ENCODE results near the gene TBC1D10B.
A peak's percentile ranks its signal among the peaks of the same experiment; 100 is the strongest.

GRCh38 chr16:30357085-30357714, 13.1 kb downstream of the TBC1D10B start:
- TF ChIP-seq CTCF (tag by site-specific recombination; IDR thresholded peaks at IDR 0.05) (peak; percentile 51; the same call in 1 of the 2 replicates), ZNF24 (tag by site-specific recombination; IDR thresholded peaks at IDR 0.05) (no peak), ZNF394 (tag by site-specific recombination; IDR thresholded peaks at IDR 0.05; ENCODE audit: borderline replicate concordance) (no peak), FEZF1 (tag by site-specific recombination; IDR thresholded peaks at IDR 0.05) (no peak), REST (tag by site-specific recombination; IDR thresholded peaks at IDR 0.05) (no peak), ZNF473 (tag by site-specific recombination; IDR thresholded peaks at IDR 0.05) (no peak)
